A673 (cell line): ENCODE data around the gene SP7. TPM values are rescaled to one million over a fixed set of nuclear protein-coding genes. Genes with fewer than 3 reads are reported as not detected.

Experiments
- BruUV-seq: library from RNA; stranded (reverse); fragments of 400-500 nt; replicated peaks from 2 replicates; lab custom pipeline; 2021; lab: Mats Ljungman, UMichigan
- CTCF ChIA-PET: fragments of 300-600 bp; sonication (Branson Sonifier 250); formaldehyde crosslinking; loops from one replicate; lab custom pipeline; 2022; ENCODE audit warnings: antibody characterized with exemption; lab: Charles Lee
- POLR2A ChIA-PET: fragments of 300-600 bp; sonication (Branson Sonifier 250); formaldehyde crosslinking; loops from one replicate; lab custom pipeline; 2022; ENCODE audit warnings: antibody characterized with exemption; ENCODE audit not compliant: low non-redundant PET; lab: Charles Lee
- DNase-seq: peaks from one replicate; pipeline ENCODE4 v3.0.0-alpha.2; 2015; ENCODE audit warnings: low spot score
- H3K27ac ChIP-seq: fragments of 200-600 bp; sonication (generic); 2 replicates; pipeline ENCODE4 v1.5.1; 2016; ENCODE audit warnings: mixed run types, low read depth, mild to moderate bottlenecking, mixed read lengths, antibody characterized with exemption, low read length; ENCODE audit not compliant: poor library complexity, severe bottlenecking
- H3K27me3 ChIP-seq: fragments of 200-600 bp; sonication (generic); replicated peaks from 2 replicates; pipeline ENCODE4 v1.6.1; 2017; ENCODE audit warnings: mixed run types, low read depth, mild to moderate bottlenecking, mixed read lengths, antibody characterized with exemption, low read length; ENCODE audit not compliant: insufficient read depth, poor library complexity
- H3K36me3 ChIP-seq: fragments of 200-600 bp; sonication (generic); 2 replicates; pipeline ENCODE4 v1.6.1; 2016; ENCODE audit warnings: mixed run types, mild to moderate bottlenecking, mixed read lengths, antibody characterized with exemption, low read length; ENCODE audit not compliant: insufficient read depth, poor library complexity, severe bottlenecking
- H3K4me1 ChIP-seq: fragments of 200-600 bp; sonication (generic); 2 replicates; pipeline ENCODE4 v1.6.1; 2017; ENCODE audit warnings: mixed run types, mild to moderate bottlenecking, mixed read lengths, antibody characterized with exemption, low read length; ENCODE audit not compliant: insufficient read depth, poor library complexity, severe bottlenecking
- H3K4me3 ChIP-seq: fragments of 200-600 bp; sonication (generic); 2 replicates; pipeline ENCODE4 v1.5.1; 2016; ENCODE audit warnings: low read depth, mixed run types, mild to moderate bottlenecking, mixed read lengths, low read length; ENCODE audit not compliant: poor library complexity, severe bottlenecking
- H3K9me3 ChIP-seq: fragments of 200-600 bp; sonication (generic); 2 replicates; pipeline ENCODE4 v1.6.1; 2016; ENCODE audit warnings: mixed run types, low read depth, mild to moderate bottlenecking, mixed read lengths, antibody characterized with exemption, low read length; ENCODE audit not compliant: poor library complexity, severe bottlenecking
- CTCF ChIP-seq: fragments of 300-800, 200-600 bp; sonication (generic); conservative IDR thresholded peaks from 2 replicates; pipeline ENCODE4 v1.5.1; 2017; ENCODE audit warnings: low read depth, mild to moderate bottlenecking, antibody characterized with exemption, low read length, moderate library complexity, mixed read lengths
- EZH2 ChIP-seq: fragments of 200-600 bp; sonication (generic); IDR thresholded peaks from 2 replicates; pipeline ENCODE4 v1.6.1; 2017; ENCODE audit warnings: borderline replicate concordance, low read depth, mild to moderate bottlenecking, mixed read lengths, antibody characterized with exemption, low read length; ENCODE audit not compliant: poor library complexity, severe bottlenecking
- intact Hi-C: fragments of 100-400 bp; cut with micrococcal nuclease; formaldehyde crosslinking; loops from one replicate; pipeline ENCODE4 v1.10.0; 2022; ENCODE audit not compliant: unreplicated experiment
- total RNA-seq: library from RNA; stranded (reverse); gene quantifications from 2 replicates; pipeline ENCODE4 v1.2.3, GENCODE V29; 2021

The SP7 gene
- total RNA-seq, 1 experiment from 2014 or later, result not detected

DNA sequence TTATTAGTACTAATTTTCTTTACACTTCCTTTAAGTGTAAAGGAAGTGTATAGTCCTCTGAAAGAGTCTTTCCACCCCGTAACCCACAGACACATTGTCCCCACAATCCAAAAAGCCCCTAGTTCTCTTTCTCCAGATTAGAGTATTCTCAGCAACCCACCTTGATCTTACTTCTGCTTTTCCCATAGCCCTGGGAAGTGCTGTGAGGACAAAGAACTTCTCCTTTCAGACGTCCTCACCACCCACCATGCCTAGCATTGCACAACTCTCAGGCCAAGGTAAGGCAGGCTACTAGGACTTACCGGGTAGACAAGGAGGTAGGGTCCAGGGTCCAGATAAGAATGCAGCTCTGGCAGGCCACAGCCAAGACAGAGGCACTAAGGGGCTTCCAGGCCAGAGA lies 22.2 kb downstream of the SP7 start:
- no TSS peak for BruUV-seq
- Histone ChIP-seq H3K9me3 (no peaks in the 10 kb centered on the region), H3K27me3 (no peaks in the 10 kb centered on the region), H3K4me1 (no peaks in the 10 kb centered on the region), H3K4me3 (no peak overlapping the region), H3K27ac (no peak overlapping the region), H3K36me3 (peaks cover 45% of the 10 kb centered on the region)
- ChIA-PET CTCF (no interaction called here), POLR2A (no interaction called here)
- no peak for TF ChIP-seq CTCF
- no peak for TF ChIP-seq EZH2
- DNase-seq, result no peak
- intact Hi-C loops, result no loop called here

DNA sequence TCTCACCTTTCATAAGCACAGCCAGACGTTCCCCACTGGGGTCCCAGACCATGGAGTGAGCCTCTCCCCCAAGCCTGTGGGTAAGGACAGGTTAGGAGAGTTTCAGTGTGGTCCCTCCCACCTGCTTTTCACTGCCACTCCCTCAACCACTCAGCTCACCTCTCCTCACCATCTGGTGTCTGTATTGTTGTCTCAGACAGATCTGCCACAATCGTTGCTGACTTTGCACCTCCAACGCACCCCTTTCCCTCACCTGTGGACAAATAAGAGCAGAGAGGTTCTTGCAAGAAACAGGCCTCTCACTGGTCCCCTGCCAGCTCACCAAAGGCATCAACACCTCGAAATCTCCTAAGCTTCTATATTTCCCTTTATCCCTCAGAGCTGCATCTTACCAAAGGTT lies 27.9 kb downstream of the SP7 start:
- Histone ChIP-seq H3K9me3 (no peaks in the 10 kb centered on the region), H3K27ac (no peak overlapping the region), H3K36me3 (peaks cover 47% of the 10 kb centered on the region), H3K4me1 (no peaks in the 10 kb centered on the region), H3K4me3 (no peak overlapping the region), H3K27me3 (no peaks in the 10 kb centered on the region)
- DNase-seq, result no peak
- TF ChIP-seq EZH2 (no peak), CTCF (no peak)
- intact Hi-C loops, result no loop called here
- ChIA-PET POLR2A (no interaction called here), CTCF (no interaction called here)
- BruUV-seq, result no TSS peak

GRCh38 chr12:53306826-53307225 lies 29.3 kb downstream of the SP7 start:
- TF ChIP-seq CTCF (no peak), EZH2 (no peak)
- CTCF ChIA-PET, result no interaction called here
- no TSS peak for BruUV-seq
- Histone ChIP-seq H3K27ac (no peak overlapping the region), H3K9me3 (no peaks in the 10 kb centered on the region), H3K4me1 (no peaks in the 10 kb centered on the region), H3K36me3 (peaks cover 53% of the 10 kb centered on the region), H3K4me3 (no peak overlapping the region), H3K27me3 (no peaks in the 10 kb centered on the region)
- DNase-seq, result no peak
- intact Hi-C loops, result no loop called here
- POLR2A ChIA-PET, result no interaction called here
